ENCODE data around the gene SIK3. TPM values are rescaled to one million over a fixed set of nuclear protein-coding genes. Genes with fewer than 3 reads are reported as not detected.

SIK3 gene
- total and polyA plus RNA-seq, 2 experiments from 2014 or later: 6.1 to 33.9 TPM

DNA sequence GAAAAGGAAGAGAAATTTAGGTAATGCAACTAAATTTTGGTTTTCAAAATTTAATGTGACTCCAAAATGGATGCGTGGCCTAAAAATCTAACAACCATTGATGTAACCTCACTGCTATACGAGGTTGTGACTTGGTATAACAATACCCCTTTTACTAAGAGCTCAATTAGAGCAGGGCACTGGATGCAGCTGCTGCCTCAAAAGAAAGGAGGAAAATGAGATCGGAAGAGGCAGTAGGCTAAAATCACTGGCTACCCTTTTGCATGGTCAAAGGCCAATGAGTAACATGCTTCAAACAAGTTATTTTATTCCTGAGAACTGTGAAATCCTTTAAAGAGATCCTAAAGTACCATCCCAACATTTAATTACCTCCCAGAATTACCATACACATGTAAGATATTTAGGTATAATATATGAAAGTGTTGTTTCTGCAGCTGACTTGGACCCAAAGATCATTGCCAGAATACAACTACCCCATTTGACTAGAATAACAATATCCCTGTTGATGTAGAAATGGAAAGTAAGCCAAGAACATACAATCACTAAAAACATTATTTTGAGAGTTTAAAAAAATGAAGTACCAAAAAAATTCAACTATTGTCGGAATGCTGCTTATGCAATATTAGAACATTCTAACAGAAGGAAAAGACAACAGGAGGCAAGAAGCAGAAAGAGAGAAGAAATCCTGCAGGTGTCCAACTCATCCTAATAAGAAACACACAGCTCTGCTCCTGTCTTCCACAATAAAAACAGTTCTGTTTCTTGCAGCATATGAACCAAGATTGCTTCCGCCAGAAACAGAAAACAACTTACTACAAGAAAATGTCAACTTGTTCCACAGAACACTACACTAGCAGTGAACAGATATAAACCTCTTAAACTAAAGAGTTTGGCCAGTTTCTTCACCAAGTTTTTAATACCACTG lies 15.0 kb downstream of the SIK3 start:
- no peak overlapping the region for H3K4me3 Mint-ChIP-seq
- H3K27ac Mint-ChIP-seq: no peak overlapping the region; the same call in 1 of the 2 replicates
- Histone ChIP-seq H2AFZ (no peak overlapping the region), H3F3A (replicated peaks; ENCODE audit: low read depth) (no peaks in the 10 kb centered on the region), H3K4me1 (ENCODE audit: insufficient read depth) (peaks cover 16% of the 10 kb centered on the region; the same call in 1 of the 2 replicates), H3K79me2 (replicated peaks; ENCODE audit: insufficient read depth) (peaks cover 100% of the 10 kb centered on the region), H3K4me2 (no peak overlapping the region), H3K36me3 (ENCODE audit: insufficient read depth) (no peaks in the 10 kb centered on the region), H3K4me3 (no peak overlapping the region), H3K9me2 (ENCODE audit: insufficient read depth) (no peaks in the 10 kb centered on the region), H4K20me1 (replicated peaks; ENCODE audit: insufficient read depth) (peaks cover 15% of the 10 kb centered on the region; the same call in 1 of the 2 replicates), H3K27ac (ENCODE audit: low read depth) (peak overlapping the region; percentile 46; the same call in 1 of the 2 replicates), H3K27me3 (ENCODE audit: insufficient read depth) (no peaks in the 10 kb centered on the region)
- no peaks in the 10 kb centered on the region for H3K9me3 Mint-ChIP-seq
- TF ChIP-seq, protein P1, sequence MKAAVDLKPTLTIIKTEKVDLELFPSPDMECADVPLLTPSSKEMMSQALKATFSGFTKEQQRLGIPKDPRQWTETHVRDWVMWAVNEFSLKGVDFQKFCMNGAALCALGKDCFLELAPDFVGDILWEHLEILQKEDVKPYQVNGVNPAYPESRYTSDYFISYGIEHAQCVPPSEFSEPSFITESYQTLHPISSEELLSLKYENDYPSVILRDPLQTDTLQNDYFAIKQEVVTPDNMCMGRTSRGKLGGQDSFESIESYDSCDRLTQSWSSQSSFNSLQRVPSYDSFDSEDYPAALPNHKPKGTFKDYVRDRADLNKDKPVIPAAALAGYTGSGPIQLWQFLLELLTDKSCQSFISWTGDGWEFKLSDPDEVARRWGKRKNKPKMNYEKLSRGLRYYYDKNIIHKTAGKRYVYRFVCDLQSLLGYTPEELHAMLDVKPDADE (IDR thresholded peaks at IDR 0.05): no peak
- TF ChIP-seq POLR2AphosphoS5 (IDR thresholded peaks at IDR 0.05; ENCODE audit: low read depth) (no peak), STAT1 (IDR thresholded peaks at IDR 0.05; ENCODE audit: unreplicated experiment) (no peak), ZNF114 (CRISPR knock-in tag; IDR thresholded peaks at IDR 0.05) (no peak), EZH2 (IDR thresholded peaks at IDR 0.05; ENCODE audit: low read depth, unreplicated experiment) (no peak), JUNB (IDR thresholded peaks at IDR 0.05; ENCODE audit: unreplicated experiment) (no peak), EZH2phosphoT487 (IDR thresholded peaks at IDR 0.05; ENCODE audit: unreplicated experiment) (no peak), ZNF331 (CRISPR knock-in tag; IDR thresholded peaks at IDR 0.05; ENCODE audit: low read depth) (no peak), NANOG (IDR thresholded peaks at IDR 0.05; ENCODE audit: borderline replicate concordance) (no peak), CREB1 (CRISPR knock-in tag; IDR thresholded peaks at IDR 0.05; ENCODE audit: low read depth) (no peak)
- TF ChIP-seq, protein P2, sequence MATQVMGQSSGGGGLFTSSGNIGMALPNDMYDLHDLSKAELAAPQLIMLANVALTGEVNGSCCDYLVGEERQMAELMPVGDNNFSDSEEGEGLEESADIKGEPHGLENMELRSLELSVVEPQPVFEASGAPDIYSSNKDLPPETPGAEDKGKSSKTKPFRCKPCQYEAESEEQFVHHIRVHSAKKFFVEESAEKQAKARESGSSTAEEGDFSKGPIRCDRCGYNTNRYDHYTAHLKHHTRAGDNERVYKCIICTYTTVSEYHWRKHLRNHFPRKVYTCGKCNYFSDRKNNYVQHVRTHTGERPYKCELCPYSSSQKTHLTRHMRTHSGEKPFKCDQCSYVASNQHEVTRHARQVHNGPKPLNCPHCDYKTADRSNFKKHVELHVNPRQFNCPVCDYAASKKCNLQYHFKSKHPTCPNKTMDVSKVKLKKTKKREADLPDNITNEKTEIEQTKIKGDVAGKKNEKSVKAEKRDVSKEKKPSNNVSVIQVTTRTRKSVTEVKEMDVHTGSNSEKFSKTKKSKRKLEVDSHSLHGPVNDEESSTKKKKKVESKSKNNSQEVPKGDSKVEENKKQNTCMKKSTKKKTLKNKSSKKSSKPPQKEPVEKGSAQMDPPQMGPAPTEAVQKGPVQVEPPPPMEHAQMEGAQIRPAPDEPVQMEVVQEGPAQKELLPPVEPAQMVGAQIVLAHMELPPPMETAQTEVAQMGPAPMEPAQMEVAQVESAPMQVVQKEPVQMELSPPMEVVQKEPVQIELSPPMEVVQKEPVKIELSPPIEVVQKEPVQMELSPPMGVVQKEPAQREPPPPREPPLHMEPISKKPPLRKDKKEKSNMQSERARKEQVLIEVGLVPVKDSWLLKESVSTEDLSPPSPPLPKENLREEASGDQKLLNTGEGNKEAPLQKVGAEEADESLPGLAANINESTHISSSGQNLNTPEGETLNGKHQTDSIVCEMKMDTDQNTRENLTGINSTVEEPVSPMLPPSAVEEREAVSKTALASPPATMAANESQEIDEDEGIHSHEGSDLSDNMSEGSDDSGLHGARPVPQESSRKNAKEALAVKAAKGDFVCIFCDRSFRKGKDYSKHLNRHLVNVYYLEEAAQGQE (IDR thresholded peaks at IDR 0.05; ENCODE audit: unreplicated experiment): no peak
- TF ChIP-seq, protein P3, sequence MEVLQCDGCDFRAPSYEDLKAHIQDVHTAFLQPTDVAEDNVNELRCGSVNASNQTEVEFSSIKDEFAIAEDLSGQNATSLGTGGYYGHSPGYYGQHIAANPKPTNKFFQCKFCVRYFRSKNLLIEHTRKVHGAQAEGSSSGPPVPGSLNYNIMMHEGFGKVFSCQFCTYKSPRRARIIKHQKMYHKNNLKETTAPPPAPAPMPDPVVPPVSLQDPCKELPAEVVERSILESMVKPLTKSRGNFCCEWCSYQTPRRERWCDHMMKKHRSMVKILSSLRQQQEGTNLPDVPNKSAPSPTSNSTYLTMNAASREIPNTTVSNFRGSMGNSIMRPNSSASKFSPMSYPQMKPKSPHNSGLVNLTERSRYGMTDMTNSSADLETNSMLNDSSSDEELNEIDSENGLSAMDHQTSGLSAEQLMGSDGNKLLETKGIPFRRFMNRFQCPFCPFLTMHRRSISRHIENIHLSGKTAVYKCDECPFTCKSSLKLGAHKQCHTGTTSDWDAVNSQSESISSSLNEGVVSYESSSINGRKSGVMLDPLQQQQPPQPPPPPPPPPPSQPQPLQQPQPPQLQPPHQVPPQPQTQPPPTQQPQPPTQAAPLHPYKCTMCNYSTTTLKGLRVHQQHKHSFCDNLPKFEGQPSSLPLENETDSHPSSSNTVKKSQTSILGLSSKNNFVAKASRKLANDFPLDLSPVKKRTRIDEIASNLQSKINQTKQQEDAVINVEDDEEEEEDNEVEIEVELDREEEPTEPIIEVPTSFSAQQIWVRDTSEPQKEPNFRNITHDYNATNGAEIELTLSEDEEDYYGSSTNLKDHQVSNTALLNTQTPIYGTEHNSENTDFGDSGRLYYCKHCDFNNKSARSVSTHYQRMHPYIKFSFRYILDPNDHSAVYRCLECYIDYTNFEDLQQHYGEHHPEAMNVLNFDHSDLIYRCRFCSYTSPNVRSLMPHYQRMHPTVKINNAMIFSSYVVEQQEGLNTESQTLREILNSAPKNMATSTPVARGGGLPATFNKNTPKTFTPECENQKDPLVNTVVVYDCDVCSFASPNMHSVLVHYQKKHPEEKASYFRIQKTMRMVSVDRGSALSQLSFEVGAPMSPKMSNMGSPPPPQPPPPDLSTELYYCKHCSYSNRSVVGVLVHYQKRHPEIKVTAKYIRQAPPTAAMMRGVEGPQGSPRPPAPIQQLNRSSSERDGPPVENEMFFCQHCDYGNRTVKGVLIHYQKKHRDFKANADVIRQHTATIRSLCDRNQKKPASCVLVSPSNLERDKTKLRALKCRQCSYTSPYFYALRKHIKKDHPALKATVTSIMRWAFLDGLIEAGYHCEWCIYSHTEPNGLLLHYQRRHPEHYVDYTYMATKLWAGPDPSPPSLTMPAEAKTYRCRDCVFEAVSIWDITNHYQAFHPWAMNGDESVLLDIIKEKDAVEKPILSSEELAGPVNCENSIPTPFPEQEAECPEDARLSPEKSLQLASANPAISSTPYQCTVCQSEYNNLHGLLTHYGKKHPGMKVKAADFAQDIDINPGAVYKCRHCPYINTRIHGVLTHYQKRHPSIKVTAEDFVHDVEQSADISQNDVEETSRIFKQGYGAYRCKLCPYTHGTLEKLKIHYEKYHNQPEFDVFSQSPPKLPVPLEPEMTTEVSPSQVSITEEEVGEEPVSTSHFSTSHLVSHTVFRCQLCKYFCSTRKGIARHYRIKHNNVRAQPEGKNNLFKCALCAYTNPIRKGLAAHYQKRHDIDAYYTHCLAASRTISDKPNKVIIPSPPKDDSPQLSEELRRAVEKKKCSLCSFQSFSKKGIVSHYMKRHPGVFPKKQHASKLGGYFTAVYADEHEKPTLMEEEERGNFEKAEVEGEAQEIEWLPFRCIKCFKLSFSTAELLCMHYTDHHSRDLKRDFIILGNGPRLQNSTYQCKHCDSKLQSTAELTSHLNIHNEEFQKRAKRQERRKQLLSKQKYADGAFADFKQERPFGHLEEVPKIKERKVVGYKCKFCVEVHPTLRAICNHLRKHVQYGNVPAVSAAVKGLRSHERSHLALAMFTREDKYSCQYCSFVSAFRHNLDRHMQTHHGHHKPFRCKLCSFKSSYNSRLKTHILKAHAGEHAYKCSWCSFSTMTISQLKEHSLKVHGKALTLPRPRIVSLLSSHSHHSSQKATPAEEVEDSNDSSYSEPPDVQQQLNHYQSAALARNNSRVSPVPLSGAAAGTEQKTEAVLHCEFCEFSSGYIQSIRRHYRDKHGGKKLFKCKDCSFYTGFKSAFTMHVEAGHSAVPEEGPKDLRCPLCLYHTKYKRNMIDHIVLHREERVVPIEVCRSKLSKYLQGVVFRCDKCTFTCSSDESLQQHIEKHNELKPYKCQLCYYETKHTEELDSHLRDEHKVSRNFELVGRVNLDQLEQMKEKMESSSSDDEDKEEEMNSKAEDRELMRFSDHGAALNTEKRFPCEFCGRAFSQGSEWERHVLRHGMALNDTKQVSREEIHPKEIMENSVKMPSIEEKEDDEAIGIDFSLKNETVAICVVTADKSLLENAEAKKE (CRISPR knock-in tag; IDR thresholded peaks at IDR 0.05): no peak
- TF ChIP-seq, protein P4, sequence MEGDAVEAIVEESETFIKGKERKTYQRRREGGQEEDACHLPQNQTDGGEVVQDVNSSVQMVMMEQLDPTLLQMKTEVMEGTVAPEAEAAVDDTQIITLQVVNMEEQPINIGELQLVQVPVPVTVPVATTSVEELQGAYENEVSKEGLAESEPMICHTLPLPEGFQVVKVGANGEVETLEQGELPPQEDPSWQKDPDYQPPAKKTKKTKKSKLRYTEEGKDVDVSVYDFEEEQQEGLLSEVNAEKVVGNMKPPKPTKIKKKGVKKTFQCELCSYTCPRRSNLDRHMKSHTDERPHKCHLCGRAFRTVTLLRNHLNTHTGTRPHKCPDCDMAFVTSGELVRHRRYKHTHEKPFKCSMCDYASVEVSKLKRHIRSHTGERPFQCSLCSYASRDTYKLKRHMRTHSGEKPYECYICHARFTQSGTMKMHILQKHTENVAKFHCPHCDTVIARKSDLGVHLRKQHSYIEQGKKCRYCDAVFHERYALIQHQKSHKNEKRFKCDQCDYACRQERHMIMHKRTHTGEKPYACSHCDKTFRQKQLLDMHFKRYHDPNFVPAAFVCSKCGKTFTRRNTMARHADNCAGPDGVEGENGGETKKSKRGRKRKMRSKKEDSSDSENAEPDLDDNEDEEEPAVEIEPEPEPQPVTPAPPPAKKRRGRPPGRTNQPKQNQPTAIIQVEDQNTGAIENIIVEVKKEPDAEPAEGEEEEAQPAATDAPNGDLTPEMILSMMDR (conservative IDR thresholded peaks at IDR 0.05; ENCODE audit: low read depth in 2 of 2): no peak
- peak; percentile 70 for ATAC-seq
- no peaks in the 10 kb centered on the region for H3K36me3 Mint-ChIP-seq (ENCODE audit: low read depth)
- peak; percentile 28 for DNase-seq (ENCODE audit: low spot score)
- H3K4me1 Mint-ChIP-seq: peaks cover 35% of the 10 kb centered on the region
- no peaks in the 10 kb centered on the region for H3K27me3 Mint-ChIP-seq (ENCODE audit: insufficient read depth, low read depth, poor library complexity)

Measured in GM23338 (cell line).